HL-60/S4 treated with retinoic acid at 250 ng/mL for 4 days and 3 days (cell line): ENCODE data around the gene PCNX1.

Source experiments
- in situ Hi-C: fragments of 300-500 bp; cut with MboI; formaldehyde crosslinking; loops from 2 replicates; pipeline ENCODE4 v1.7.0; 2022; ENCODE audit warnings: low sequenced_read_pairs

Gene PCNX1

GRCh38 chr14:71117839-71118743 lies 210.8 kb downstream of the PCNX1 start:
- in situ Hi-C loops = no loop called here

- in situ Hi-C loops = no loop called here
Observed at GRCh38 chr14:71119075-71119474, 211.8 kb downstream of the PCNX1 start.

GRCh38 chr14:71119832-71120231 lies 212.6 kb downstream of the PCNX1 start:
- in situ Hi-C loops = no loop called here

DNA sequence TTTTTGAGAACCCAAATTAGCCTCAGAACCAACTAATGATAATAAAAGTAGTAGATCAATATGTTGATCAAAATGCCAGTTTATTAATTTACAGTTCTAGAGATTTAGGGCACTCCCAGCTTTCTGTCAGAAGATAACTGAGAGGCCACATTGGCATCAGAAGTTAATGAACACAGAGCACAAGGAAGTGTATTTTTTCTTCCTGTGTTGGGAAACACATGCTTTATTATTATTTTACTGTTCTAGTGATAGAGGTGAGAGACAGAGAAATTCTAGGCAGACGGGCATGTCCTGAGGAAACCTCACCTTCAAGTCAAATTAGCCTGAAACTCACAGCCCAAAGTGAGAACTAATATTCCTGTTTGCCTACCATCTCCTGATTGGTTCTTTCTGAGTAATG lies 213.7 kb downstream of the PCNX1 start:
- in situ Hi-C loops = no loop called here

DNA sequence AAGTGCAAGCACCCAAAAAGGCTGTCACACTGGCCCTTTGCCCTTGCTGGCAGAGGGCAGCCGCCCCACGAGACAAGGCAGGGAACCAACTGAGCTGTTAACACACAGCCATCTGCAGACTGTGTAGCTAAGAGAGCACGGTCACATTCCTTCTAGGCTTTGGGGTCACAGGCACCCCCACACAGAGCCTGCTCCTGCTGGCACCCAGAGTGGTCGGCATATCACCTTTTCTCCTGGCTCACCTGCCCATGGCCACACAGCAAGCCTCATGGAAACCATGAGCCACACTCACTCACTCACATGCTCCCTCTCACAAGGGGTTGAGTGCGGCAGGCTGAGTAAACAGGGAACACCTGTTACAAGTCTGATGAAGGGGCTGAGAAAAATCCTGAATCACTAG lies 214.5 kb downstream of the PCNX1 start:
- in situ Hi-C loops = no loop called here

GRCh38 chr14:71122866-71123565 lies 215.8 kb downstream of the PCNX1 start:
- in situ Hi-C loops = no loop called here

DNA sequence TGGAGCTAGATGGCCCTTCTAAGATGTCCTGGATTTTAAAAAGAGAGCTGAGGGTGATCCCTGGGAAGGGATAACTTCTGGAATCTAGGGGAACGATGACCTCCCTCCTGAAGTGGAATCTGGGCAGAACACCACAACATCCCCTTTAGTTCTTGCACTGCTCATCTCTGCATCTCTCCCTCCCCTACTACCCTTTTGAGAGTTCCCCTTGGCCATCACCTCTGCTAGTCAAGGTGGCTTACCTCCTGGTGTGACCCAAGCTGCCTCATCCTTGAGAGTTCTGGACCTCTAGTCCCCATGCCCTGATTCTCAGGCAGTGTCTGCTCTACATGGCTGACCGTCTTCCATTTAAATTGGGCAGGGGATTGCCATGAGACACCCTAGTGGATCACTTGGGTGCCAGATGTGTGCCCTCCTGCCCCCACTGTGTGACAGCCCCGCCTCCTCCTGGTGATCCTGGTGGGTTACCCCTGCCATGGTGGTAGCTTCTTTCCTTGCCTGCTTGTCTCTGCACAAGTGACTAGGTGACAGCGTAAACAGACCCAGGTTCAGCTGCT lies 216.4 kb downstream of the PCNX1 start:
- in situ Hi-C loops = no loop called here

DNA sequence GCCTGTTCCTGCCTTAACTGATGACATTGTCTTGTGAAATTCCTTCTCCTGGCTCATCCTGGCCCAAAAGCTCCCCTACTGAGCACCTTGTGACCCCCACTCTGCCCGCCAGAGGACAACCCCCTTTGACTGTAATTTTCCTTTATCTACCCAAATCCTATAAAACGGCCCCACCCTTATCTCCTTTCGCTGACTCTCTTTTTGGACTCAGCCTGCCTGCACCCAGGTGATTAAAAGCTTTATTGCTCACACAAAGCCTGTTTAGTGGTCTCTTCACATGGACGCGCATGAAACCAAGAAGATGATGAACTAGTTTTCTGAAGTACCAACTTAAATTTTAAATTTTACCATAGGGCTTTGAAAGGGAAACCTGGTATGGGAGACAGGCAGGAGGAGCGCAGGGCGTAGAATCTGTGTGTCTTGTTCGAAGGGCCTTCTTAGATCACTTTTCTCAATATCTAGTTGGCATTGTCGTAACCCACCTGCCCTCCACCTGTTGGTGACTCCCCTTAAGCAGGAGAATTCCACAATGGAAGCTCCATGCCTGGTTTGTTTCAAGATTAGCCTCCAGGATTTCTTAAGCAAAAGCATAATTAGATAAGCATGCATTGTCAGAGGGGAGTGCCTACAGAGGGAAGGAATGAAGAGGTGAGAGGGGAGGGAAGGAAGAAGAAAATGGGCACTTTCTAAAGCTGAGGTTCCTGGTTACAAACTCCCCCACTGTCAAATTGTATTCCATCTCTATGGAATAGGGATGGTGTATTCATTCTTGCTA lies 222.6 kb downstream of the PCNX1 start:
- in situ Hi-C loops = loop anchor here (10.0 kb wide), 1 partner anchor 625 kb away; no protein-coding TSS in a partner anchor

GRCh38 chr14:71130491-71131179 lies 223.4 kb downstream of the PCNX1 start:
- in situ Hi-C loops = loop anchor here (10.0 kb wide), 1 partner anchor 624 kb away; no protein-coding TSS in a partner anchor

DNA sequence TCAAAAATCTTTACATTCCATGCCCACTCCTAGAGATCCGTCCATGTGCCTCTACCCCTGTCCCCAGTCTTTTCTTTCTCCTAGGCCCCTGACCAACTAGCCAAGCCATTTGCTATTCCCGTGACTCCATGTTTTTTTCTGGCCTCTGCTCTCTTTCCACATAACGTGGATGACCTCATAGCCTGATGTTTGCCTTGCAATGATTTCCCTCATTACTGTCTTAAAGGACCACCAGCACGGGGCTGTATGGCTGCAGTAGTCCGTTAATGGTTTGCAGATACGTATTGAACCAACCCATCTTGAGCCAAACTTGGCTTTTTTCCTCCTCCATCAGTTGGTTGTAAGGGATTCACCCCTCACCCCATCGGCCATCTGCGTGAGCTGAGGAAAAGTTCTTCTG lies 226.0 kb downstream of the PCNX1 start:
- in situ Hi-C loops = loop anchor here (10.0 kb wide), 1 partner anchor 622 kb away; no protein-coding TSS in a partner anchor

- in situ Hi-C loops = loop anchor here (10.0 kb wide), 1 partner anchor 619 kb away; no protein-coding TSS in a partner anchor
Observed at GRCh38 chr14:71135496-71135895, 228.2 kb downstream of the PCNX1 start.

DNA sequence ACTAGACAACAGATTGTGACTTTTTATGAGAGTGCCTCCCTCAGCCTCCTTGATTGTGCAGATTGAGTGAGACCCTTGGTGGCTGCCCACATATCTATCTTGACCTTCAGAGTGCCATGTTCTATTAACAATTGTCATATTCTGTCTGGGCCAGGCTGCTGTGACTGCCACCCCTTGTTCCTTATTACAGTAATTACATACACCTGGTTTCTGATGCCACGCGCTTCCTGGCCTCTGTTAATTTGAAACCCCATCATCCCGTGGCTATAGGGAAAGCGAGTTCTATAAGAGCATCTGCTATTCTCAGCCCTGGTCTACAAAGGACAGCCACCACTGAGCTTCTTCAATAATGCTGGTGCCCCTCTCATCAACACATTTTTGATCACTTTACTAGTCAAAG lies 228.7 kb downstream of the PCNX1 start:
- in situ Hi-C loops = loop anchor here (10.0 kb wide), 1 partner anchor 619 kb away; no protein-coding TSS in a partner anchor

- in situ Hi-C loops = loop anchor here (10.0 kb wide), 1 partner anchor 618 kb away; no protein-coding TSS in a partner anchor
Observed at GRCh38 chr14:71136386-71137060, 229.3 kb downstream of the PCNX1 start.

DNA sequence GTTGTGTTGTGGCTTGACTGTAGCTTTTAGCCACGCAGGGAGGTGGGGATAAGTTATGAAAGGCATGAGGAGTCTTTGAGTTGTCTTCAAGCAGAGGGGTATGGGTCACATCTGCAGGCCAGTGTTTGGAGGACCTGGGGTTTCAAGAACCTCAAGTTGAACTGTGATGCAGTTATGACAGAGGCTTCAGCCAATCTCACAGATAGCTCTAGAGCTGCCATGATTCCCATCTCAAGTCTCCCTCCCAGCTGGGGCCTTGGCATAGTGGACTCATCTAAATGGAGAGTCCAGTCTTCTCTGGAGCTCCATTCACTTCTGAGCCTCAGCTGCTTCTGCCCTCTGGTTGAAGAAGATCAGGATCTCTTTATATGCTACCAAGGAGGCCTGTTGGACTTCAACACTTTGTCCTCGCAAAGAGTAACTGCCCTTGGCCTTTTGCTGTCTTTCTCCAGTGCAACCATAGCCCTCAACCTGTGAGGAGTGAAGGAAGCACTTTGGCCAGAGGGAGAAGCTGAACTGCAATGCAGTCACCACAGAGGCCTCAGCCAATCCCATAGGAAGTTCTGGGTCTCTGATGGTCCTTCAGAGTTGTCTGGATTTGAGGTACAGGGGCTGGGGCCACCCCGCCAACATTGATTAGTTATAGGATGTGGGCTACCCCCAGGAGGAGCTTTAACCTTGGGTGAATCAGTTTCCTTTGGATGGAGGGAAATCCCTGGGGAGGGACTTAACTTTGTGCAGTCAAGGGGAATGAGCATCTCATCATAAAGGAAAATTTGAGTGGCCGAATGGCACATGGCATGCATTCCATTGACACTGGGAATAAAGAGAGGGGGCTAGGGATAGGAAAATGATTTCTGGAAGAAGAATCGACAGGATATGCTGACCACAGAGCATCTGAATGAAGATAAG lies 230.5 kb downstream of the PCNX1 start:
- in situ Hi-C loops = loop anchor here (10.0 kb wide), 1 partner anchor 617 kb away; no protein-coding TSS in a partner anchor

DNA sequence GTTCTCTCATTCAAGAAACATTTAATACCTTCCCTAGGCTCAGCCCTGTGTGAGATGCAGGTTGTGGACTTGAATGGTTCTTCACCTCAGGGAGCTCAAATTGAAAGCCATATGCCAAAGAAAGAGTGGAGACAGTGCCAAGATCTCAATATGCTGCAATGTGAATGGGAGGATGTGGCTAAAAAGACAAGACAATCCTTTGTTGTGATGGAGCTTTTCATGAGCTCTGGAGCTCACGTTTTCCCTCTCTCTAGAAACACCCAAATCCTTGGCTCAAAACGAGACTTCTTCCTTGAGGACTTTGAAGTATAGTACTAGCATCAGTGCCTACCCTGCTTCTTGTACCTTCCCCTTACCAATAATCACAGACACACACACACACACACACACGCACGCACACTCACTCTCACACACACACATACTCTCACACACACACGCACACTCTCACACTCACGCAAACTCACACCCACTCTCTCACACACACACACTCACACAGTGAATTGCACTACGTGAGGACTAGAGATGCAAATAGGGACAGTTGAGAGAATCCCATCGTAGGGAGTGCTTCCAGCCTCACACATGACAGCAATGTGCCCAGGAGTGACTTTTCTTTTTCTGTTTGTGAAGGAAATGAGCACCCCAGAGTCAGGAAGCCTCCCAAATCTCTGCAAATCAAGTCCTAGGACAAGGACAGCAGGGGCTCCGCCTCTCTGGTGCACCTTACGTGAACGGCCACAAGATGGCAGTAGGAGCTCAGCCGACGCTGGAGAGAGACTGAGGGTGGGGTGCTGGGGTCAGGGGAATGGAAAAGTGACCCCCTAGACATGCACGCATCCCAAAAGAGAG lies 231.4 kb downstream of the PCNX1 start:
- in situ Hi-C loops = loop anchor here (10.0 kb wide), 1 partner anchor 616 kb away; no protein-coding TSS in a partner anchor

DNA sequence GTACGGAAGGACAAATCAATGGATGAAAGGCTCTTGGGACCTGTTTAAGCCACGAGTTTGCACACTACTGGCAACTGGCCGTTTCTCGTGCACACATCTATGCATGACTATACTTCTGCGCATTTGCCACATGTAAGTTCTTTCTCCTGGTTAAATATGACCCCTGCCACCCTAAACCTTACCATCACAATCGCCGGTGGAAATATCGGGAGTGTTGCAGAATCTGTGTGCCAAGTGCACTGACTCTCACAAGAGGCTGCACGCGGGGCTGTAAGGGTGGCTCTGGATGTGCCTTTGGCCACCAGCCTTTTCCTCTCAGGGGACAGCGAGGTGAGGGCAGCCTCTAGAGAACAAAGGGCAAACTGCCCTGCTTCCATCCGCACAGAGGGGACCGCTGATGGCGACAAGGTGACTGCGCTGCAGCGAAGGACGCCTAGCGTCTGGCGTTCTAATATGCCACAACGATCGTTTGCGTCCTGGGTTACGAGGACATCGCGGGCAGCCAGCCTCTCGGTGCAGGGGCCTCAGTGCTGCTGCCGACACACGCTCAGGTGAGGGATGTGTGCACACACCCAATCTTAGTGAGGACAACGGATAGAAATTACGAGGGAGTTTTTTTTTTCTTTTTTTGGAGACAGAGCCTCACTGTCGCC lies 232.2 kb downstream of the PCNX1 start:
- in situ Hi-C loops = loop anchor here (10.0 kb wide), 1 partner anchor 615 kb away; no protein-coding TSS in a partner anchor

DNA sequence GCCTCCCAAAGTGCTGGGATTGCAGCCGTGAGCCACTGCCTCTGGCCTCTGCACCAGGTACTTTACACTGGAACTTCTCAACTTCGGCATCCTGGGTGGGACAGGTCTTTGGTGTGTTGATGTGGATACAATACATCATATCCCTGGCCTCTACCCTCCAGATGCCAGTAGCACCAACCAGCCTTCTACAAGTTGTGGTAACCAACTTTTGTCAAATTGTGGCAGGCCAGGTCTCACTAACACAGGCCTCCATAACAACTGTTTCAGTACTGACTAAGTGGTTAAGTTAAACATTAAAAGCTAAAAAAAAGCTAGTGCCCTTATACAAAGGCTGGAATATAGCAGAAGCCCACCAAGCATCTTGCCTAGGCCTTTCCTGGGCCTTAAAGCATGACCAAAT lies 232.9 kb downstream of the PCNX1 start:
- in situ Hi-C loops = no loop called here
